GM18870 (cell line): ENCODE results near the gene ZNF831.

Experiments used
- ATAC-seq: cut with Tn5 transposase; IDR thresholded peaks from one replicate; pipeline ENCODE4 v1.9.1; 2021; ENCODE audit warnings: moderate library complexity; ENCODE audit not compliant: unreplicated experiment

The ZNF831 gene

GRCh38 chr20:59297686-59298085 is 134.1 kb downstream of the ZNF831 start:
- no peak for ATAC-seq

GRCh38 chr20:59299945-59300332 is 136.3 kb downstream of the ZNF831 start:
- no peak for ATAC-seq

GRCh38 chr20:59300333-59301081 is 136.9 kb downstream of the ZNF831 start, which contains the start of gene EDN3:
Gene EDN3 (plus strand): TSS chr20:59300611. CDS start chr20:59300813, 202 bp downstream.
- no peak for ATAC-seq

- ATAC-seq: no peak
These were observed 137.9 kb downstream of the ZNF831 start for GRCh38 chr20:59301343-59302007.

- ATAC-seq: no peak
These were observed 142.5 kb downstream of the ZNF831 start for GRCh38 chr20:59305908-59306655.

GRCh38 chr20:59307270-59307669 is 143.6 kb downstream of the ZNF831 start:
- no peak for ATAC-seq
